Left lung (tissue), 10 donors: ENCODE results near the gene SCGB2A2. TPM values are rescaled to one million over a fixed set of nuclear protein-coding genes. Genes with fewer than 3 reads are reported as not detected.

ENCODE experiments used
- ATAC-seq: fragments of 200-7000 bp; cut with Tn5 transposase; one replicate; pipeline ENCODE4 v1.9.1; 2020; ENCODE audit warnings: moderate library complexity
- DNase-seq, 4 donors: peaks; one replicate each; pipeline ENCODE4 v3.0.0-alpha.2; 2013 to 2020
- H3K27ac ChIP-seq, 2 donors: fragments of 200-600 bp; sonication (generic) in 1 of 2; one replicate each; pipeline versions ENCODE4 v1.5.0 to v1.8.0; 2020 to 2021
- H3K27me3 ChIP-seq, 2 donors: fragments of 200-600 bp; sonication (generic) in 1 of 2; one replicate each; pipeline versions ENCODE4 v1.5.0 to v1.8.0; 2020 to 2021
- H3K36me3 ChIP-seq, 2 donors: fragments of 200-600 bp; sonication (generic) in 1 of 2; one replicate each; pipeline versions ENCODE4 v1.5.0 to v1.8.0; 2020 to 2021
- H3K4me1 ChIP-seq, 2 donors: fragments of 200-600 bp; one replicate each; pipeline ENCODE4 v1.8.0; 2021
- H3K4me3 ChIP-seq, 2 donors: fragments of 200-600 bp; sonication (generic) in 1 of 2; one replicate each; pipeline versions ENCODE4 v1.5.0 to v1.8.0; 2020 to 2021; ENCODE audit warnings: mild to moderate bottlenecking in 1 of 2
- H3K9me3 ChIP-seq, 2 donors: fragments of 200-600 bp; sonication (generic) in 1 of 2; one replicate each; pipeline versions ENCODE4 v1.5.0 to v1.8.0; 2020 to 2021
- CTCF ChIP-seq, 2 donors: fragments of 200-600 bp; sonication (generic) in 1 of 2; IDR thresholded peaks; one replicate each; pipeline versions ENCODE4 v1.5.0 to v1.8.0; 2021; ENCODE audit warnings: antibody characterized with exemption in 2 of 2
- intact Hi-C, 2 donors: fragments of 100-400 bp; cut with DNase I; formaldehyde crosslinking; loops; one replicate each; pipeline versions ENCODE4 v1.11.2 to v1.14.2; 2022
- polyA plus RNA-seq, 6 donors: library from polyadenylated mRNA; unstranded; fragments of 120-200 nt; gene quantifications; one replicate each; pipeline ENCODE4 v1.2.1, GENCODE V29; 2013; ENCODE audit not compliant: insufficient read length in 6 of 6
- total RNA-seq, 2 donors: library from RNA; stranded (reverse); fragmentation: NEBNext Ultra II Directional; extraction: Animal tissue kit (Norgen Biotek cat#: 25700); gene quantifications; one replicate each; pipeline ENCODE4 v1.2.1, GENCODE V29; 2021
- donor health status: DM: no; HTN: yes; CAD: no.
- donor health status: DM: no; HTN: no; CAD: no.

The SCGB2A2 gene
- total and polyA plus RNA-seq, 8 donors: not detected

- peaks cover 4 to 44% of the 10 kb centered on the region in 2 donors for H3K27me3 ChIP-seq
- H3K4me1 ChIP-seq: peaks cover 3% of the 10 kb centered on the region in 2 donors
- H3K4me3 ChIP-seq: no peak overlapping the region
- H3K27ac ChIP-seq: no peak overlapping the region
- intact Hi-C loops: loop anchor here in 1 of 2 donors (10.0 kb wide), 1 partner anchor 135 kb away; no protein-coding TSS in a partner anchor
- H3K9me3 ChIP-seq: peaks cover 0 to 10% of the 10 kb centered on the region in 2 donors
- TF ChIP-seq CTCF (IDR thresholded peaks at IDR 0.05): no peak
- H3K36me3 ChIP-seq: no peaks in the 10 kb centered on the region
- DNase-seq: no peak
- ATAC-seq: no peak
Observed at GRCh38 chr11:62309991-62310390, 40.0 kb downstream of the SCGB2A2 start.

GRCh38 chr11:62315431-62315830 lies 45.5 kb downstream of the SCGB2A2 start:
- H3K4me1 ChIP-seq: peaks cover 3% of the 10 kb centered on the region in 2 donors
- peaks cover 4 to 51% of the 10 kb centered on the region in 2 donors for H3K27me3 ChIP-seq
- H3K27ac ChIP-seq: no peak overlapping the region
- ATAC-seq: no peak
- DNase-seq: no peak
- H3K9me3 ChIP-seq: no peaks in the 10 kb centered on the region
- TF ChIP-seq CTCF (IDR thresholded peaks at IDR 0.05): no peak
- no peaks in the 10 kb centered on the region for H3K36me3 ChIP-seq
- intact Hi-C loops: loop anchor here in 1 of 2 donors (10.0 kb wide), 1 partner anchor 141 kb away; no protein-coding TSS in a partner anchor
- no peak overlapping the region for H3K4me3 ChIP-seq

- no peak overlapping the region for H3K27ac ChIP-seq
- intact Hi-C loops: no loop called here
- ATAC-seq: no peak
- no peak overlapping the region for H3K4me3 ChIP-seq
- H3K36me3 ChIP-seq: no peaks in the 10 kb centered on the region
- H3K27me3 ChIP-seq: peaks cover 0 to 22% of the 10 kb centered on the region in 2 donors
- TF ChIP-seq CTCF (IDR thresholded peaks at IDR 0.05): no peak
- H3K4me1 ChIP-seq: peaks cover 0 to 5% of the 10 kb centered on the region in 2 donors
- no peaks in the 10 kb centered on the region for H3K9me3 ChIP-seq
- no peak for DNase-seq
Observed at GRCh38 chr11:62322524-62322923, 52.6 kb downstream of the SCGB2A2 start.

Other genes starting within 250 kb of the SCGB2A2 start
- gene INCENP, start 146.1 kb upstream of the SCGB2A2 start, total RNA-seq: 10 to 100 TPM; 17.3 to 21.6 TPM
- gene INCENP, start 146.1 kb upstream of the SCGB2A2 start, polyA plus RNA-seq: 10 to 100 TPM; 27.4 to 47.4 (median 32.1) TPM
- gene SCGB1D1, start 79.9 kb upstream of the SCGB2A2 start, total RNA-seq: not detected
- gene SCGB1D1, start 79.9 kb upstream of the SCGB2A2 start, polyA plus RNA-seq: not detected
- gene SCGB2A1, start 61.5 kb upstream of the SCGB2A2 start, total RNA-seq: 1 to 10 TPM in 1 of 2 donors, not detected in 1; 3.4 TPM
- gene SCGB2A1, start 61.5 kb upstream of the SCGB2A2 start, polyA plus RNA-seq: not detected
- gene SCGB1D2, start 27.9 kb upstream of the SCGB2A2 start, total RNA-seq: not detected
- gene SCGB1D2, start 27.9 kb upstream of the SCGB2A2 start, polyA plus RNA-seq: not detected
- gene SCGB1D4, start 28.9 kb downstream of the SCGB2A2 start, total RNA-seq: not detected
- gene SCGB1D4, start 28.9 kb downstream of the SCGB2A2 start, polyA plus RNA-seq: not detected
- gene ASRGL1, start 67.3 kb downstream of the SCGB2A2 start, total RNA-seq: 10 to 100 TPM; 12.8 to 26.6 TPM
- 1 to 10 TPM; 1.9 to 3.6 (median 2.9) TPM for gene ASRGL1, start 67.3 kb downstream of the SCGB2A2 start, polyA plus RNA-seq
- 100 to 1,000 TPM in 1 of 2 donors, 1 to 10 TPM in 1; 3.5 to 397 TPM for gene SCGB1A1, start 148.9 kb downstream of the SCGB2A2 start, total RNA-seq
- gene SCGB1A1, start 148.9 kb downstream of the SCGB2A2 start, polyA plus RNA-seq: 10 to 100 TPM in 5 of 6 donors, 1 to 10 TPM in 1; 5.9 to 49.7 (median 19.0) TPM